H1 (cell line): ENCODE measurements around the gene CHD5. TPM values are rescaled to one million over a fixed set of nuclear protein-coding genes. Genes with fewer than 3 reads are reported as not detected.

ENCODE experiments used
- BCL11A ChIP-seq, 2 experiments: IDR thresholded peaks; one replicate each; pipeline ENCODE4 v1.6.1; 2011; ENCODE audit warnings: low read depth in 2 of 2, low read length in 2 of 2, mild to moderate bottlenecking in 2 of 2
- EGR1 ChIP-seq: IDR thresholded peaks from 2 replicates; pipeline ENCODE4 v1.6.1; 2011; ENCODE audit warnings: low read depth, low read length, borderline replicate concordance
- GTF2F1 ChIP-seq: IDR thresholded peaks from 2 replicates; pipeline ENCODE4 v1.6.1; 2012; ENCODE audit warnings: low read depth, low read length, improper control_type of control experiment, borderline replicate concordance
- NANOG ChIP-seq: IDR thresholded peaks from 2 replicates; pipeline ENCODE4 v1.6.1; 2011; ENCODE audit warnings: low read length, low read depth, mild to moderate bottlenecking, inconsistent platforms; ENCODE audit not compliant: insufficient read depth, poor library complexity, severe bottlenecking
- polyA plus RNA-seq, 7 experiments: library from polyadenylated mRNA; depleted of rRNA in 3 of 7; stranded (reverse) in 5 of 7; unstranded in 2 of 7; fragments of >200 nt in 5 of 7; fragments of 200-250 nt in 2 of 7; gene quantifications; 1 replicate in 5 of 7; 2 replicates in 1 of 7; 4 replicates in 1 of 7; pipeline versions ENCODE4 v1.2.1 to v1.2.3, GENCODE V29; 2011 to 2013; ENCODE audit warnings: missing spikeins in 2 of 7, mixed read lengths in 2 of 7
- total RNA-seq: library from RNA; stranded (reverse); fragmentation: NEBNext Ultra II Directional; extraction: Animal tissue kit (Norgen Biotek cat#: 25700); gene quantifications from 2 replicates; pipeline ENCODE4 v1.2.1, GENCODE V29; 2021

Gene CHD5
- total and polyA plus RNA-seq, 2 of the 8 experiments (the other 6 are each of a cell fraction or from before 2014, with no cell fraction given), result 0.42 to 1.8 TPM

GRCh38 chr1:6180707-6181311, 688 bp upstream of the CHD5 start (continued):
- TF ChIP-seq BCL11A (IDR thresholded peaks at IDR 0.05; ENCODE audit: low read depth in 2 of 2, low read length in 2 of 2) (no peak), EGR1 (no peak), GTF2F1 (no peak), NANOG (no peak)
- TF ChIP-seq, all 59 proteins: peak for 5
